Measurements from ENCODE around the gene TMC2.

The TMC2 gene

GRCh38 chr20:2657241-2657640, 120.9 kb downstream of the TMC2 start:
- TF ChIP-seq CTCF (IDR thresholded peaks at IDR 0.05; ENCODE audit: control insufficient read depth, insufficient read depth, low read depth, low read length, missing control alignments) = no peak
- DNase-seq (ENCODE audit: low read depth) = no peak
- H3K4me3 ChIP-seq (ENCODE audit: control insufficient read depth, low read depth, low read length) = no peak overlapping the region

GRCh38 chr20:2657674-2658073, 121.3 kb downstream of the TMC2 start:
- DNase-seq (ENCODE audit: low read depth) = no peak
- no peak for TF ChIP-seq CTCF (IDR thresholded peaks at IDR 0.05; ENCODE audit: control insufficient read depth, insufficient read depth, low read depth, low read length, missing control alignments)
- no peak overlapping the region for H3K4me3 ChIP-seq (ENCODE audit: control insufficient read depth, low read depth, low read length)

GRCh38 chr20:2658414-2659354, 122.3 kb downstream of the TMC2 start:
- no peak for TF ChIP-seq CTCF (IDR thresholded peaks at IDR 0.05; ENCODE audit: control insufficient read depth, insufficient read depth, low read depth, low read length, missing control alignments)
- no peak for DNase-seq (ENCODE audit: low read depth)
- H3K4me3 ChIP-seq (ENCODE audit: control insufficient read depth, low read depth, low read length) = no peak overlapping the region

GRCh38 chr20:2659547-2659946, 123.2 kb downstream of the TMC2 start:
- no peak overlapping the region for H3K4me3 ChIP-seq (ENCODE audit: control insufficient read depth, low read depth, low read length)
- no peak for TF ChIP-seq CTCF (IDR thresholded peaks at IDR 0.05; ENCODE audit: control insufficient read depth, insufficient read depth, low read depth, low read length, missing control alignments)
- no peak for DNase-seq (ENCODE audit: low read depth)

GRCh38 chr20:2663364-2663886, 127.1 kb downstream of the TMC2 start:
- peak overlapping the region; percentile 93 for H3K4me3 ChIP-seq (ENCODE audit: control insufficient read depth, low read depth, low read length)
- no peak for TF ChIP-seq CTCF (IDR thresholded peaks at IDR 0.05; ENCODE audit: control insufficient read depth, insufficient read depth, low read depth, low read length, missing control alignments)
- DNase-seq (ENCODE audit: low read depth) = no peak

- no peak for TF ChIP-seq CTCF (IDR thresholded peaks at IDR 0.05; ENCODE audit: control insufficient read depth, insufficient read depth, low read depth, low read length, missing control alignments)
- H3K4me3 ChIP-seq (ENCODE audit: control insufficient read depth, low read depth, low read length) = peak within 1 kb of the TSS; percentile 93
These were observed 127.7 kb downstream of the TMC2 start, which contains the start of gene IDH3B for GRCh38 chr20:2663887-2664719. Gene IDH3B (minus strand): TSS chr20:2664216. CDS start chr20:2664188, 28 bp downstream.

More at GRCh38 chr20:2663887-2664719, 127.7 kb downstream of the TMC2 start, which contains the start of gene IDH3B:
- DNase-seq (ENCODE audit: low read depth) = peak; percentile 73

Data from AG09309 (cell line).